SK-MEL-5 (cell line): ENCODE measurements around the gene PCSK7. TPM values are rescaled to one million over a fixed set of nuclear protein-coding genes. Genes with fewer than 3 reads are reported as not detected.

ENCODE experiments used
- DNase-seq: peaks from one replicate; pipeline ENCODE4 v3.0.0-alpha.2; 2016; ENCODE audit warnings: low read depth, low spot score
- in situ Hi-C: cut with HindIII; loops from 2 replicates; pipeline ENCODE4 v1.10.0; 2016; ENCODE audit warnings: low sequenced_read_pairs, high pct_unique_total_duplicates, low pct_unique_long_range_greater_than_20kb
- total RNA-seq: library from RNA; depleted of rRNA; stranded (reverse); fragments of >200 nt; shearing (Covaris generic); gene quantifications from 2 replicates; pipeline ENCODE4 v1.2.3, GENCODE V29; 2014

Gene PCSK7
- total RNA-seq, 1 experiment from 2014 or later = 16.0 TPM

- DNase-seq = peak; percentile 22
- in situ Hi-C loops = no loop called here
Observed at GRCh38 chr11:117180020-117180419, 51.9 kb downstream of the PCSK7 start.

DNA sequence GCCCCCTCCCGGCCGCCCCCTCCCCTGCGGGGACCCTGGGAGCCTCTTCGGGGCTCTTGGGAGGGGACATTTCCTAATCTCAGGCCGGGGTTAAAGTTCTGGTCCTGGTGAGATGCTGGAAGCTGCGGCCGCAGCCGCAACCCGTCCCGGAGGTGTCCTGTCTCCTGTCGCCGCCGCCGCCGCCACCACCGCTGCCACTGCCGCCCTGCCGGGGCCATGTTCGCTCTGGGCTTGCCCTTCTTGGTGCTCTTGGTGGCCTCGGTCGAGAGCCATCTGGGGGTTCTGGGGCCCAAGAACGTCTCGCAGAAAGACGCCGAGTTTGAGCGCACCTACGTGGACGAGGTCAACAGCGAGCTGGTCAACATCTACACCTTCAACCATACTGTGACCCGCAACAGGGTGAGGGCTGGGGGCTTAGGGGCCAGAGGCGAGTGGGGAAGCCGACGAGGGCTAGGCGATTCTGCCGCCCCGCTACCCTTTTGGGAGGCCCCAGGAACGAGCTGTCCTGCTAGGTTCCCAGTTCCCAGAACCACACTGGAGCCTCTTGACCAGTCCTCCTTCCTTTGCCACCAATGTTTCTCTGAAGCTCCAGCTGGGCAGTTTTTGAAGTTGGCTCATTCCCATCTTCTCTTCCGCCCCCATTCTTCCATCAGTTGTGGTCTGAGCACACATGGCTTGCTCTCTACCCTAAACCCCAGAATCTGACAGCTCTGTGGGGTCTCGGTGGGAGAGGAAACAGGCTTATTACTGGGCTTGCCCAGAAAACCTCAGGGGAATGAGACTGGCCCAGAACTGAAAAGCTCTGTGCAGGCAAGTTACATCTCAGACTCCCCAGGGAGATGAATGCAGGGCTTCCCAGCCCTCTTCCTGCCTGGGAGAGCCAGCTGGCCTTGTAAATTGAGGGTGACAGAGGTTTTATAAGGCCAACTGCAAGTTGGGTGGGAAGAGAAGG, 52.5 kb downstream of the PCSK7 start:
- in situ Hi-C loops = no loop called here
- peak; percentile 32 for DNase-seq

DNA sequence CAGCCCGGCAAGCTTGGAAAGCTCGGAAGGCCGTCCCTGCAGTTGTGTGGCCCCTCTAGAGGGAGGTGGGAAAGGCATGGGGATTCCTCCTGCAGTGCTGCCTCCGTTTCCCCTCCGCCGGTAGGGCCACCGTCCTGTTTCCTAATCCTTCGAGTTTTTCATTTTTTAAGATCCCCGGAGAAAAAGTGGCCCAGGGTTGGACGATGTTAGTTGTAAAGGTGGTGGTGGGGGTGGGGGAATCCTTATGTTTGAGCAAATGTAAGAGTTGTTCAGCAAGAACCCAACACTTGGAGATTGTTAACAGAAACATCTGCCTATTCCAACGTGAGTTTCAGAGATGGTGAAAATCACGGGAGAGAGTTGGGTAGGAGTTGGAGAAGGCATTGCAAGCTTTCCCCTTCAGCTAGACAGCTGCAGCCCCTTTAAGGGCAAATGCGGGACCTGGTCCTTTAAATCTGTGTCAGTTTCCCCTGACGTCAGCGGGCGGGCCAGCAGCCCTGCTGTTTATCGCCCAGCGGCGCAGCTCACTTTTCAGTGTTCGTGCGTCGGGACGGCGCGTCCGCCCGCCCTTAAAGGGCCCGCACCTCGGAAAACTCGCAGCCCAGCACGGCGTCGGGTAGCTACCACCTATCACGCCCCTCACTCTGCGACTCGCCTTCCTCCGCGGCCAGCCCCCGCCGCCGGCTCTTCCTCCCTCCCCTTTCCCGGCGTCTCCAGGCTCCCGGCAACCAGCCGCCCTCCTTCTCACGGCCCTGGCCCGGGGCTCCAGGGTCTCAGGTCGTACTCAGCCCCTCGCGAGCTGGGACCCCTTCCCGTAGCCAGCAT, 53.5 kb downstream of the PCSK7 start, which contains the start of gene SIDT2:
TSS of gene SIDT2 (plus strand) at position 534 of the 825 bp plus-strand sequence. CDS start 521 bp downstream, outside the sequence.
- in situ Hi-C loops = no loop called here
- peak; percentile 91 for DNase-seq

DNA sequence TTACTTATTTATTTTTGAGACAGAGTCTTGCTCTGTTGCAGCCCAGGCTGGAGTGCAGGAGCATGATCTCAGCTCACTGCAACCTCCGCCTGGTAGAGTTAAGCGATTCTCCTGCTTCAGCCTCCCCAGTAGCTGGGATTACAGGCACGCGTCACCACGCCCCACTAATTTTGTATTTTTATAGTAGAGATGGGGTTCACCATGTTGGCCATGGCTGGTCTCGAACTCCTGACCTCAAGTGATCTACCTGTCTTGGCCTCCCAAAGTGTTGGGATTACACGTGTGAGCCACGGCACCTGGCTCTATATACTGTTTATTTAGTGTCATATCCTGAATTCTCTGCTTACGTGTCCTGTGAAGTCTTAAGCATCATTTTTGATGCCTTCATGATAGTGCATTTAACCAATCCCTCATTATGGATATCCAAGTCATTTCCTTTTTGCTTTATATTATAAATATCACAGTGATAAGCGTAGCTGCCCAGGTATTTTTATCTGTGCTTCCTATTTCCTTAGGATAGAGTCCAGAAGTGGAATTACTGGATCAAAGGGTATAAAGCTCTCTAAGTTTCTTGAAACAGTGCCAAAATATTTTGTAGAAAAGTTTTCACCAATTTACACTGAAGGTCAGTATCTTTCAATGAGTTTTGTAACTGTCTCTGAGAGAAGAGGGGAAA, 54.2 kb downstream of the PCSK7 start:
- no peak for DNase-seq
- in situ Hi-C loops = no loop called here

DNA sequence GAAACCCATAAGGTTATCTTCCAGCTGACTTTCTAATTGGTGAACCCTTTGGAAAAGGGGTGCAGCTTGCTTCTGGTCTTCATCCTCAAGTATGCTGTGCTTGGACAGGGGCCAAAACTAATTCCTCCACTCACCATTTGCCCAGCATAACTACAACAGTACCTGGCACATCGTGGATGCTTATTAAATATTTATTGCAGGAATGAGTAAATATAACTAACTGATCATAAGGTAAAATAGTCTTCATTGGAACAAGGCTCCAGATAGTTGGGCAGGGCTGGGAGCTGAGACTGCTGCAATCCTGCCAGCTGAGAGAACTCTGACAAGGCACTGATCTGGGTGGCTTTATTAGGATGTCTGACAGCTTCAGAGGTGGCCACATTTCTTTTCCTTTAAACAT, 55.7 kb downstream of the PCSK7 start:
- in situ Hi-C loops = no loop called here
- no peak for DNase-seq

DNA sequence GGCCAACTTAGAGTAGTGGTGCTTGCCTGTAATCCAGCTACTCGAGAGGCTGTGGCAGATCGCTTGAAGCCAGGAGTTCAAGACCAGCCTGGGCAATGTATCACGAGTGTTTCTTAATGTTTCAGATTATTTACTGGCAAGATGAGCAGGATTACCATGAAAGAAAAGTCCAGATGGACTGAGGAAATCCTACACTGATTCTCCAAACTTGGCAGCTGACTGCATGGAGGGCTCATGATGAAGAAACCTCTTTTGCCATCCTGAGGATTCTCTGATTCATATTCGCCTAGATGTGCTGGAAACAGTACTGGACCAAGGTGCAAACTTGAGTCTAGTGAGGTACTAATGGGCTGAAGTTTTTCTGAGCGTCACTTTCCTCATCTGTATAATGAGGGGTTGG, 56.1 kb downstream of the PCSK7 start:
- in situ Hi-C loops = no loop called here
- no peak for DNase-seq

- peak; percentile 92 for DNase-seq
- in situ Hi-C loops = no loop called here
Observed at GRCh38 chr11:117175104-117175503, 56.8 kb downstream of the PCSK7 start.

DNA sequence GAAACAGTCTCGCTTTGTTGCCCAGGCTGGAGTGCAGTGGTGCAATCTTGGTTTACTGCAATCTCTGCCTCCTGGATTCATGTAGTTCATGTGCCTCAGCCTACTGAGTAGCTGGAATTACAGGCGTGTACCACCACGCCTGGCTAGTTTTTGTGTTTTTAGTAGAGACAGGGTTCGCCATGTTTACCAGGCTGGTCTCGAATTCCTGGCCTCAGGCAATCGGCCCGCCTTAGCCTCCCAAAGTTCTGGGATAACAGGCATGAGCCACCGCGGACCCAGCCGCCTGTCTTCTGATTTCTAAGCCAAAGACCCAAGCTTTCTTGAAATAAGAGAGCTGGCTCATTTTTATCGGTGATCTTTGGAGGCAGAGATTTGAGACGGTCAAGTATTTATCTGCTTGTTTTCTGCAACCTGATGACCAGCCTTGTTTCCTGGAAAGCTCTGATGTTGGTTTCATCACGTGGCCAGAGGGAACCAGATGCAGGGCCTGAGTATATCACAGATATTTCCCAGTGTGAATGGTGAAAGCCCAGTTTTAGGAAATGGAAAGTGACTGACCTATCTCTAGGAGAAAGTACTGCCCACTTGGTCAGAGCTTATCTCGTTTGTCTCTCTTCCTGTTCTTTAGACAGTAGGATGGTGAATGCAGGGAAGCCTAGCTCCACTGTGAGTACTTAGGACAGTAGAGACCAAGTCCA, 59.0 kb downstream of the PCSK7 start:
- DNase-seq = no peak
- in situ Hi-C loops = no loop called here

- in situ Hi-C loops = no loop called here
- no peak for DNase-seq
Observed at GRCh38 chr11:117171404-117172061, 60.3 kb downstream of the PCSK7 start.

GRCh38 chr11:117171007-117171403, 60.9 kb downstream of the PCSK7 start:
- DNase-seq = no peak
- in situ Hi-C loops = no loop called here

DNA sequence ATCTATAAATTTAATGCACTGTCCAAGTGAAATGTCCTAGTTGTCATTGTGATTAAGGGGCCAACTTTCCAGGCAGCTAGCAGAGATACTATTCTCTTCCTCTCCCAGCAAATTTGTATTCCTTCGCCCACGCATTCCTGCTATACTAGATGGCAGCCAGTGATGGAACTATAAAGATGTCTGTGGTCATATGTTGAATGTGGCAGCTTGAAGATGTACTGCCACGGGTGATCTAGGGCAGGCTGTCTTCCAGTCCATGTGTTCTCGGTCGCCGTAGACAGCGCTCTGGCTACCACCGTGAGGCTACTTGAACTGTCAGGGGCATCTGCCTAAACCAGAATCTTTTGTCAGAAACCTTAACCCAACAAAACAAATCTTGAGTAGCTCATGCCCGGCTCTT, 61.7 kb downstream of the PCSK7 start:
- in situ Hi-C loops = no loop called here
- no peak for DNase-seq

DNA sequence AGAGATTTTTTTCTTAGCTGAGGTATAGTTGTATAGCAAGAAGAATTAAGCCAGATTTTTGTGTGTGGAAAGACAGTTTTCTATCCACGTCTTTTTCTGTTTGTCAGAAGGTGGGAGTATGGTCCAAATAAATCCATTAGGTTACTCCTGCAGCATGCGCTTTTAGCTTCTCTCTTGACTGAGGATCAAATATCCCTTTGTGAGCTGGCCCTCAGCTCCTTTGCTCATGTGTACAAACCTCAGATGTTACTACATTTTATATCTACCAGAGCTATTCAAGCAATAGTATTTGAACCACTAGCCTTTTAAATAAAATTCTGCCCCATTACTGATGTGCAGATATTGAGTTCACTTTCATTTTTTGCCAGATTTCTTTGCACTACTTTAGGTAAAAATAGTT, 62.1 kb downstream of the PCSK7 start:
- in situ Hi-C loops = no loop called here

GRCh38 chr11:117166491-117166890, 65.4 kb downstream of the PCSK7 start:
- in situ Hi-C loops = no loop called here
- DNase-seq = no peak

More for the DNA sequence above, 62.1 kb downstream of the PCSK7 start:
- DNase-seq = no peak

DNA sequence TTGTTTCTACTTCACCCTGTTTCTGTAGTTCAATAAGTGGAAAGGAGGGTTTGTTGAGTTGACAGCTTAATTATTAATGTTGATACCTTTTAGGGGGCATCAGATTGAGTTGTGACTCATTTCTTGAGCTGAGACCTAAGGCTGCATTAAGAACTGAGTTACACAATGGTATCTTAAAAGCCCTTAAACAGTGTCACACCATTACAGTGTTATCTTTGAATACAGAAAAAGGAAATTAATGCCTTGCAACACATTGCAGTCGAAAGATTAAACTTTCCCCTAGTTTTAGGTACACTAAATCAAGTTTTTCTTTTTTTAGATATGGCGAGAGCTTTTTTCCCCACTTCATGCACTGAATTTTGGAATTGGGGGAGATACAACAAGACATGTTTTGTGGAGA, 71.0 kb downstream of the PCSK7 start:
- DNase-seq = no peak
- in situ Hi-C loops = no loop called here

DNA sequence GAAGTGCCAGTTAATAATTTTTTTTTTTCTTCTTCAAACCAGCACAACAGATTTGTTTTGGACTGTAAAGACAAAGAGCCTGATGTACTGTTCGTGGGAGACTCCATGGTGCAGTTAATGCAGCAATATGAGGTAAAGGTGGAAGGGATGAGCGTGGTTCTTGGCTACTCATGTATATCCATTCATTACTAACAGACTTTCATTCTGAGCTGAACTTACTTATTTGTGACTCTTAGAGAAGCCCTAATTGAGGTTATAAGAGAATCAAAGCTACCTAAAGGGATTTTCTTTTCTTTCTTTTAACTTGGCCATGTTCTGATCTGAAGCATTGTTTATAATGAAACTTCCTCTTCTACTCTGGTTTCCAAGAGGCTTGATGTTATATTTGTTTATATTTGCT, 72.0 kb downstream of the PCSK7 start:
- in situ Hi-C loops = no loop called here
- DNase-seq = no peak

DNA sequence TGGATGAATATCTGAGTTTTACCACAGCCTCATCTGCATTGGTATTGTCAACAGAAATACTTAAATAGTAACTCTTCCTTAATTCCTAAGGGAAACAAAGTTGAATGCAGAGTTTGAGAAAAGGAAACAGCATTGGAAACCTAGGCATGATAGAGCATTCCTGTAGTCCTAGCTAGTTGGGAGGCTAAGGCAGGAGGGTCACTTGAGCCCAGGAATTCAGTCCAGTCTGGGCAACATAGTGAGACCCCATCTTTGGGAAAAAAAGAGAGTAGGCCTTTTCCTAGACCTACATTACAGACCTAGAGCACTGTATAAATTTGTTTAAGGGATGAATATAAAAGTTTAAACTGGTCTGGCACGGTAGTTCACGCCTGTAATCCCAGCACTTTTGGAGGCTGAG, 74.4 kb downstream of the PCSK7 start:
- in situ Hi-C loops = no loop called here
- DNase-seq = no peak

- in situ Hi-C loops = no loop called here
- DNase-seq = no peak
Observed at GRCh38 chr11:117154468-117154867, 77.4 kb downstream of the PCSK7 start.
